Prostate gland (tissue), 2 donors: ENCODE measurements around the gene G3BP1. TPM values are rescaled to one million over a fixed set of nuclear protein-coding genes. Genes with fewer than 3 reads are reported as not detected.
"Not testable (repeated sequence)": the region's sequence is repeated elsewhere in the genome, so short reads cannot be mapped to it uniquely, and the experiment has no call there.

Experiments
- DNase-seq: peaks from one replicate; pipeline ENCODE4 v3.0.0-alpha.2; 2019; ENCODE audit warnings: low spot score
- H3K27ac ChIP-seq, 2 donors: fragments of 200-600 bp; sonication (generic); 2 replicates each; pipeline ENCODE4 v1.5.1; 2017 to 2019
- H3K27me3 ChIP-seq: fragments of 200-600 bp; sonication (generic); replicated peaks from 2 replicates; pipeline ENCODE4 v1.5.1; 2019; ENCODE audit not compliant: insufficient read depth
- H3K36me3 ChIP-seq, 2 donors: fragments of 200-600 bp; sonication (generic); 1 replicate in 1 of 2; 2 replicates in 1 of 2; pipeline versions ENCODE4 v1.5.1 to v1.8.1; 2017 to 2019
- H3K4me1 ChIP-seq: fragments of 200-600 bp; sonication (generic); replicated peaks from 2 replicates; pipeline ENCODE4 v1.5.1; 2019
- H3K4me3 ChIP-seq, 2 donors: fragments of 200-600 bp; sonication (generic); 2 replicates each; pipeline ENCODE4 v1.5.1; 2017 to 2019
- H3K9me3 ChIP-seq: fragments of 200-600 bp; sonication (generic); 2 replicates; pipeline ENCODE4 v1.5.1; 2017
- CTCF ChIP-seq, 4 experiments: fragments of 200-600 bp in 2 of 4; fragments of 450-650 bp in 2 of 4; sonication (generic) in 2 of 4; IDR thresholded peaks; 1 replicate in 3 of 4; 2 replicates in 1 of 4; pipeline ENCODE4 v1.5.1; 2016 to 2019; ENCODE audit warnings: antibody characterized with exemption in 4 of 4, mild to moderate bottlenecking in 2 of 4, moderate library complexity in 2 of 4
- POLR2A ChIP-seq: fragments of 450-650 bp; IDR thresholded peaks from one replicate; pipeline ENCODE4 v1.6.1; 2016; ENCODE audit warnings: antibody characterized with exemption, mild to moderate bottlenecking
- POLR2AphosphoS5 ChIP-seq: sonication (generic); formaldehyde crosslinking; IDR thresholded peaks from one replicate; pipeline ENCODE4 v1.6.1; 2017; ENCODE audit warnings: antibody characterized with exemption
- WGBS: methylation state at CpG from one replicate; pipeline ENCODE4 v1.1.5; 2018; 5-methylcytosine and 5-hydroxymethylcytosine counted together
- intact Hi-C: fragments of 100-400 bp; cut with DNase I; formaldehyde crosslinking; loops from one replicate; pipeline ENCODE4 v1.14.2; 2022
- total RNA-seq, 2 donors: library from RNA; depleted of rRNA; stranded (reverse); fragments of >200 nt; gene quantifications; one replicate each; pipeline ENCODE4 v1.1.0, GENCODE V29; 2016

The G3BP1 gene
- total RNA-seq = 100 to 1,000 TPM in 1 of 2 donors, 10 to 100 TPM in 1; 98.4 to 119 TPM

DNA sequence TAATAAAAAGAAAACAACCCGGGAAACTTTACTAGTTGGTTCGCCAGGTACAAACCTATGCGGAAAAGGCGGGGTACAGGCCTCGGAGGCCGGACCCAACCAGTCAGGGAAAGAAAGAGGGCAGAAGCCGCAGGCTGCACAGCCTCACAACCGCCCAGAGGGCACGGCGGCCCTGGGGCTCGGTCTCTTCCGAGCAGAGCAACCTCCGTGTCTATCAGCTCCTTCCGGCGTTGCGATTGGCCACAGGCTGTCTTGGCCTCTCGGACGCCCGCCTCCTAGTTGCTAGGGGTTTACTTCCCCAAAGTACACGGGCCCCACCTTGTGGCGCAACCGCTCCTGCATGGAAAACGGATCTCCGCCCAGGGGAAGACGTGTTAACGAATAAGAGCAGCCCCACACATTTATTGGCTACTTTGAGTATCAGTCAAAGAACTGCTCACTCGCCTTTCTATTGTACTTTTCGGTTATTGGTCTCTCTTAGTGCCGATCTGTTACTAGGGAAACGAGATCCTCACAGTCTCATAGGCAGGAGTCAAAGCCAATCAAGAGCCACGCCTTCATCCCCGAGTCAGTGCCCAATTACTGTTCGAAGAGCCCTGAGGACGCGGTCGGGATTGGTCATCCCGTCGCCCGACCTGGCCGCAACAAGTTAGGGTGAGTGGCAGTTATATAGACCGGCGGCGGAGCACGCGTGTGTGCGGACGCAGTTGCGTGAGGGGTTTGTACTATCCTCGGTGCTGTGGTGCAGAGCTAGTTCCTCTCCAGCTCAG is at the start of gene G3BP1:
Gene G3BP1, plus strand, starts transcription at position 696 of the 770 bp plus-strand sequence. CDS start 14,667 bp downstream, outside the sequence.
- H3K27ac ChIP-seq = peak within 1 kb of the TSS; percentile 92 to 94
- under 1% methylated on average over 49 of the region's 49 CpGs for WGBS
- peak; percentile 100 for DNase-seq
- TF ChIP-seq POLR2AphosphoS5 = peak; percentile 97
- TF ChIP-seq CTCF (IDR thresholded peaks at IDR 0.05) = peak; percentile 34 to 89 (median 72)
- peak; percentile 98 for TF ChIP-seq POLR2A
- intact Hi-C loops = no loop called here
- peak within 1 kb of the TSS; percentile 74 to 76 for H3K4me3 ChIP-seq
- no peaks in the 10 kb centered on the region for H3K9me3 ChIP-seq
- peaks cover 7% of the 10 kb centered on the region for H3K4me1 ChIP-seq
- no peaks in the 10 kb centered on the region for H3K36me3 ChIP-seq
- no peaks in the 10 kb centered on the region for H3K27me3 ChIP-seq

DNA sequence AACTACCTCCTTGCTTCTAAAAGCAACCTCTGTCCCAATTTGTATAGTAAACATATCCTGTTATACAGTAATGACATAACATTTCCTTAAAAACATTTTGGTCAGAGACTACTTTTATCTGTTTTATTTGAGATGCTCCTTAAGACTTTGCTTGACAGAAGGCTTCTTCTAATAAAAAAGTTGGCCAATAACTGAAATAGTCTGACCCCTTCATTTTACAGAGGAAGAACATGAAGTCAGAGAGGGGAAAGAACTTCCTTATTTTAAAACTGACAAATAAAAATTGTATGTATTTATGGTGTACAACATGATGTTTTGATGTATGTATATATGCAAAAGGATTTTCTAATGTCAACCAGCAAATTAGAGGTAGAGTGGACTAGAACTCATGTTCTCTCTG is 49.2 kb upstream of the G3BP1 start:
- Histone ChIP-seq H3K36me3 (no peaks in the 10 kb centered on the region), H3K27ac (no peak overlapping the region), H3K27me3 (no peaks in the 10 kb centered on the region), H3K9me3 (no peaks in the 10 kb centered on the region), H3K4me1 (no peaks in the 10 kb centered on the region), H3K4me3 (no peak overlapping the region)
- DNase-seq = no peak
- intact Hi-C loops = no loop called here
- TF ChIP-seq CTCF (IDR thresholded peaks at IDR 0.05) (no peak), POLR2AphosphoS5 (no peak), POLR2A (no peak)

GRCh38 chr5:151724360-151724759 is 47.4 kb upstream of the G3BP1 start:
- intact Hi-C loops = no loop called here
- 76% methylated on average over 2 of the region's 2 CpGs for whole genome bisulfite sequencing
- Histone ChIP-seq H3K4me1 (no peaks in the 10 kb centered on the region), H3K27me3 (no peaks in the 10 kb centered on the region), H3K36me3 (no peaks in the 10 kb centered on the region), H3K4me3 (no peak overlapping the region), H3K9me3 (no peaks in the 10 kb centered on the region), H3K27ac (no peak overlapping the region)
- no peak for DNase-seq
- no peak for TF ChIP-seq CTCF (IDR thresholded peaks at IDR 0.05)

DNA sequence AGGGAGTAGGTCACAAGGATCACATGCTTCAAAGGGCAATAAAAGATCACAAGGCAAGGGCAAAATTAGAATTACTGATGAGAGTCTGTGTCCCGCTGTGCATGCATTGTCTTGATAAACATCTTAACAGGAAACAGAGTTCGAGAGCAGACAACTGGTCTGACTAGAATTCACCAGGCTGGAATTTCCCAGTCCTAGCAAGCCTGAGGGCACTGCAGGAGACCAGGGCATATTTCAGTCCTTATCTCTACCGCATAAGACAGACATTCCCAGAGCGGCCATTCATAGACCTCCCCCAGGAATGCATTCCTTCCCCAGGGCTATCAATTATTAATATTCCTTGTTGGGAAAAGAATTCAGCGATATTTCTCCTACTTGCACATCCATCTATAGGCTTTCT is 42.2 kb upstream of the G3BP1 start:
- H3K4me1 ChIP-seq, H3K9me3 ChIP-seq, H3K36me3 ChIP-seq, H3K27me3 ChIP-seq, H3K27ac ChIP-seq, DNase-seq, H3K4me3 ChIP-seq, intact Hi-C loops: not testable (repeated sequence)
- WGBS = 60% methylated on average over 5 of the region's 5 CpGs

- no peaks in the 10 kb centered on the region for H3K27me3 ChIP-seq
- TF ChIP-seq POLR2AphosphoS5 = no peak
- no peak for TF ChIP-seq POLR2A
- TF ChIP-seq CTCF (IDR thresholded peaks at IDR 0.05) = no peak
- intact Hi-C loops = no loop called here
- H3K9me3 ChIP-seq = no peaks in the 10 kb centered on the region
- H3K27ac ChIP-seq = no peak overlapping the region
- DNase-seq = no peak
- WGBS = 93% methylated on average over 7 of the region's 7 CpGs
- no peaks in the 10 kb centered on the region for H3K36me3 ChIP-seq
- no peaks in the 10 kb centered on the region for H3K4me1 ChIP-seq
- H3K4me3 ChIP-seq = no peak overlapping the region
Measured at GRCh38 chr5:151730381-151730780, 41.4 kb upstream of the G3BP1 start.
